Psoas muscle (tissue), 8 donors: Measurements from ENCODE around the gene GALNT14. TPM values are rescaled to one million over a fixed set of nuclear protein-coding genes. Genes with fewer than 3 reads are reported as not detected.

Experiments
- ATAC-seq, 4 donors: fragments of 200-7000 bp; cut with Tn5 transposase; one replicate each; pipeline ENCODE4 v1.9.1; 2020; ENCODE audit warnings: moderate library complexity in 3 of 4, mild to moderate bottlenecking in 2 of 4
- DNase-seq, 2 donors: peaks; one replicate each; pipeline ENCODE4 v3.0.0-alpha.2; 2020
- H3K27ac ChIP-seq: fragments of 200-600 bp; one replicate; pipeline ENCODE4 v1.8.0; 2022
- H3K27me3 ChIP-seq, 3 donors: fragments of 200-600 bp in 1 of 3; one replicate each; pipeline versions ENCODE4 v1.6.1 to v1.8.0; 2013 to 2022; ENCODE audit warnings: low read length in 2 of 3, mild to moderate bottlenecking in 2 of 3, moderate library complexity in 1 of 3; ENCODE audit not compliant: insufficient read depth in 3 of 3
- H3K36me3 ChIP-seq, 2 donors: fragments of 200-600 bp in 1 of 2; one replicate each; pipeline versions ENCODE4 v1.6.1 to v1.8.0; 2013 to 2022; ENCODE audit warnings: low read depth in 1 of 2, mild to moderate bottlenecking in 1 of 2, moderate library complexity in 1 of 2; ENCODE audit not compliant: insufficient read depth in 1 of 2
- H3K4me1 ChIP-seq: fragments of 200-600 bp; one replicate; pipeline ENCODE4 v1.8.0; 2022
- H3K4me3 ChIP-seq: fragments of 200-600 bp; one replicate; pipeline ENCODE4 v1.8.0; 2022; ENCODE audit warnings: mild to moderate bottlenecking
- H3K9me3 ChIP-seq: fragments of 200-600 bp; one replicate; pipeline ENCODE4 v1.8.0; 2022
- CTCF ChIP-seq: fragments of 200-600 bp; IDR thresholded peaks from one replicate; pipeline ENCODE4 v1.8.0; 2022; ENCODE audit warnings: antibody characterized with exemption
- WGBS, 3 donors: extraction: QIAGEN DNeasy Blood & Tissue Kit; methylation state at CpG; one replicate each; pipeline versions ENCODE4 v1.1.6 to v1.1.7; 2013; 5-methylcytosine and 5-hydroxymethylcytosine counted together
- intact Hi-C, 2 donors: fragments of 100-400 bp; cut with DNase I; formaldehyde crosslinking; loops; one replicate each; pipeline versions ENCODE4 v1.11.0 to v1.14.2; 2022
- polyA plus RNA-seq, 3 donors: library from polyadenylated mRNA; stranded (reverse); fragments of 200-250 nt; gene quantifications; one replicate each; pipeline ENCODE4 v1.2.3, GENCODE V29; 2013
- total RNA-seq, 4 donors: library from RNA; stranded (reverse); fragmentation: NEBNext Ultra II Directional in 2 of 4; extraction: Animal tissue kit (Norgen Biotek cat#: 25700) in 2 of 4; gene quantifications; one replicate each; pipeline versions ENCODE4 v1.2.1 to v1.2.4, GENCODE V29; 2021 to 2023
- donor health status: healthy with polysubstance abuse.
- donor health status: DM: no; HTN: no; CAD: no; lungs with moderate emphysema.
- donor health status: Bipolar disorder and iron deficiency.
- donor health status: healthy.
- donor health status: DM: yes; HTN: yes; CAD: no.
- donor health status: DM: no; HTN: no; CAD: no.
- donor health status: DM: no; HTN: no; CAD: no.
- donor health status: DM: yes; HTN: yes; CAD: no.

Gene GALNT14
- total and polyA plus RNA-seq, 7 donors = 0.13 to 0.54 (median 0.24) TPM; not detected in 1

- Histone ChIP-seq H3K4me3 (no peak overlapping the region), H3K9me3 (no peaks in the 10 kb centered on the region), H3K27ac (no peak overlapping the region), H3K4me1 (no peaks in the 10 kb centered on the region), H3K27me3 (peaks cover 0 to 3% (median 0%) of the 10 kb centered on the region in 3 donors), H3K36me3 (no peaks in the 10 kb centered on the region)
- DNase-seq = no peak
- no peak for ATAC-seq
- WGBS, 3 donors = 60 to 67% (median 66%) methylated on average over 8 of the region's 8 CpGs
- intact Hi-C loops = no loop called here
- TF ChIP-seq CTCF = no peak
Observed at GRCh38 chr2:31067259-31067658, 71.0 kb downstream of the GALNT14 start.

DNA sequence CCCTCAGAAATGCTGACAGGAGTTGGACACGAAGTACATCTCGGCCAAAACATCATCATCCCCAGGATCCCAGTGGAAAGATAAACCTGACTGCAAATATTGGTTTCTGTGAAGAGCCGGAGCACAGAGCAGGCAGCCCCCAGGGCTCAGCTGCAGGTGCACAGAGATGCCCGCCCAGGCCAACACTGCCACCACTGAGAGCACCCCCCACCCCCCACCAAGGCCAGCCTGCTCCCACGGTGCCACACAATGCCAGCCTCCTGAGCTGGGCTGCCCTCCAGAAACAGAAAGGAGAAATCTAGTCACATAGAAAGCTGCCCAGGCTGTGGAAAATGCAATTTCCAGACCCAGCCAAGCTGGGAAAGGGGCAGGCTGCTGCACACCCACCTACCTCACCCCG lies 71.7 kb downstream of the GALNT14 start:
- intact Hi-C loops = no loop called here
- 56 to 63% (median 61%) methylated on average over 5 to 6 of the region's 6 CpGs for WGBS, 3 donors
- Histone ChIP-seq H3K36me3 (no peaks in the 10 kb centered on the region), H3K27me3 (peaks cover 0 to 3% (median 0%) of the 10 kb centered on the region in 3 donors), H3K9me3 (no peaks in the 10 kb centered on the region), H3K27ac (no peak overlapping the region), H3K4me3 (no peak overlapping the region), H3K4me1 (no peaks in the 10 kb centered on the region)
- ATAC-seq (no peak), DNase-seq (no peak)
- TF ChIP-seq CTCF = no peak

DNA sequence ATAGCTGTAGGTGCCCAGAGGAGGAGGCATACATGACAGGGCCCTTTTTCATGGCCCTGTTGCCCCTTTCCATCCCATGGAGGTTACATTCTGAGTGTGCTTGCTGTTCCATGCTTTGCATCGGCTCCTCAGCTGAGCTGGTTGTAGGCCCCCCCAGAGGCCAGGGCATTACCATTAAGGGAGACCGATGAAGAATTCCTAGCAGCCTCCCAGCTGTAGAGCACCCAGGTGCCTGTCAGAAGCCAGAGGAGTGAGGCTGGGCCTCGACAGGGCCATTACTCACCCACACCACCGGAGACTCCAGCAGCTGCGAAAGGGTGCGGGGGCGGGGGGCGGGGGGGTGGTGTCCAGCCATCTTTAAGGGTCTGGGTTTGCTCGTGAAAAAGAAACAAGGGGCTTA lies 72.2 kb downstream of the GALNT14 start:
- intact Hi-C loops = no loop called here
- Histone ChIP-seq H3K4me1 (no peaks in the 10 kb centered on the region), H3K27ac (no peak overlapping the region), H3K9me3 (no peaks in the 10 kb centered on the region), H3K27me3 (peaks cover 0 to 3% (median 0%) of the 10 kb centered on the region in 3 donors), H3K4me3 (no peak overlapping the region), H3K36me3 (no peaks in the 10 kb centered on the region)
- DNase-seq (no peak), ATAC-seq (no peak)
- no peak for TF ChIP-seq CTCF
- WGBS, 3 donors = 55 to 64% (median 57%) methylated on average over 9 of the region's 9 CpGs

- ATAC-seq = no peak
- H3K4me3 ChIP-seq = no peak overlapping the region
- H3K9me3 ChIP-seq = no peaks in the 10 kb centered on the region
- no peak overlapping the region for H3K27ac ChIP-seq
- no peak for TF ChIP-seq CTCF
- no peaks in the 10 kb centered on the region for H3K4me1 ChIP-seq
- no peak for DNase-seq
- intact Hi-C loops = no loop called here
- H3K27me3 ChIP-seq = peaks cover 0 to 3% (median 0%) of the 10 kb centered on the region in 3 donors
- 80 to 82% (median 81%) methylated on average over 5 of the region's 5 CpGs for WGBS, 3 donors
- H3K36me3 ChIP-seq = no peaks in the 10 kb centered on the region
Observed at GRCh38 chr2:31065356-31065755, 72.9 kb downstream of the GALNT14 start.

GRCh38 chr2:31060397-31060796 lies 77.8 kb downstream of the GALNT14 start:
- Histone ChIP-seq H3K27ac (no peak overlapping the region), H3K4me3 (no peak overlapping the region), H3K36me3 (no peaks in the 10 kb centered on the region), H3K4me1 (no peaks in the 10 kb centered on the region), H3K9me3 (no peaks in the 10 kb centered on the region), H3K27me3 (peaks cover 0 to 3% (median 0%) of the 10 kb centered on the region in 3 donors)
- DNase-seq = no peak
- TF ChIP-seq CTCF = no peak
- intact Hi-C loops = no loop called here
- ATAC-seq = no peak
- 71 to 77% (median 76%) methylated on average over 6 of the region's 6 CpGs for WGBS, 3 donors
